OCI-LY7 (cell line): Measurements from ENCODE around the gene IQGAP2.

Experiments
- EZH2phosphoT487 ChIP-seq: fragments of 200-600 bp; sonication (generic); IDR thresholded peaks from 2 replicates; pipeline ENCODE4 v1.6.1; 2018; ENCODE audit warnings: low read depth, borderline replicate concordance, mild to moderate bottlenecking, mixed run types, antibody characterized with exemption, low read length, moderate library complexity, mixed read lengths
- TF ChIP-seq, protein P1 (sequence below): fragments of 200-600 bp; sonication (generic); conservative IDR thresholded peaks from 2 replicates; pipeline ENCODE4 v1.5.1; 2014; ENCODE audit warnings: mild to moderate bottlenecking, antibody characterized with exemption, low read length, moderate library complexity, mixed read lengths

DNA sequence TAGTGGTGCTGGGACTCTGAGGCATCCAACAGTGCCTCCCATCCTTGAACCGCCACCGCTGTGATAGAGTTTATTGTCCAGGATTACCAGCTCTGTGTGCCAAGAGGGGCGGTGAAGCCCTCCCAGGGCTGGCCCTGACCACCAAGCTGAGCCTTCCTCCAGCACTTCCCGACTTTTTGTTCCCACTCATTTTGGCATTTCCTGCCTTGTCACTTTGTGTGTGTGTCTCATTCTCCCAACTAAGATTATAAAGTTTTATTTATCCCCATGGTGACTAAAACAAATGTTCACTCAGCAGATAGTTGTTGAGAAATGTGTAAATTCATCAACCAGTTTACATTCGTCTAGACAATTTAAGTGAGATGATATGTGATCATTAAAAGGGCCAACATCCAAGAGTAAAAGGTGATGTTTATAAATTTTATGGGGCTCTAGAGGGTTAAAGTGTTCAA lies 315.3 kb downstream of the IQGAP2 start:
- TF ChIP-seq, protein P1, sequence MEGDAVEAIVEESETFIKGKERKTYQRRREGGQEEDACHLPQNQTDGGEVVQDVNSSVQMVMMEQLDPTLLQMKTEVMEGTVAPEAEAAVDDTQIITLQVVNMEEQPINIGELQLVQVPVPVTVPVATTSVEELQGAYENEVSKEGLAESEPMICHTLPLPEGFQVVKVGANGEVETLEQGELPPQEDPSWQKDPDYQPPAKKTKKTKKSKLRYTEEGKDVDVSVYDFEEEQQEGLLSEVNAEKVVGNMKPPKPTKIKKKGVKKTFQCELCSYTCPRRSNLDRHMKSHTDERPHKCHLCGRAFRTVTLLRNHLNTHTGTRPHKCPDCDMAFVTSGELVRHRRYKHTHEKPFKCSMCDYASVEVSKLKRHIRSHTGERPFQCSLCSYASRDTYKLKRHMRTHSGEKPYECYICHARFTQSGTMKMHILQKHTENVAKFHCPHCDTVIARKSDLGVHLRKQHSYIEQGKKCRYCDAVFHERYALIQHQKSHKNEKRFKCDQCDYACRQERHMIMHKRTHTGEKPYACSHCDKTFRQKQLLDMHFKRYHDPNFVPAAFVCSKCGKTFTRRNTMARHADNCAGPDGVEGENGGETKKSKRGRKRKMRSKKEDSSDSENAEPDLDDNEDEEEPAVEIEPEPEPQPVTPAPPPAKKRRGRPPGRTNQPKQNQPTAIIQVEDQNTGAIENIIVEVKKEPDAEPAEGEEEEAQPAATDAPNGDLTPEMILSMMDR, result no peak
- no peak for TF ChIP-seq EZH2phosphoT487
